H1 (cell line): Measurements from ENCODE around the gene HSPA6. TPM values are rescaled to one million over a fixed set of nuclear protein-coding genes. Genes with fewer than 3 reads are reported as not detected.

Experiments used
- CTCF ChIA-PET: fragments of 300-600 bp; sonication (Branson Sonifier 250); formaldehyde crosslinking; loops from one replicate; lab custom pipeline; 2021; ENCODE audit not compliant: partially characterized antibody; lab: Charles Lee
- POLR2A ChIA-PET: fragments of 300-600 bp; sonication (Branson Sonifier 250); formaldehyde crosslinking; loops from one replicate; lab custom pipeline; 2021; ENCODE audit warnings: inconsistent platforms; ENCODE audit not compliant: partially characterized antibody; lab: Charles Lee
- DNase-seq, 2 experiments: peaks; one replicate each; pipeline versions ENCODE4 v3.0.0 to v3.0.0-alpha.2; 2010 to 2022; ENCODE audit warnings: low spot score in 2 of 2, low read depth in 1 of 2, mixed read lengths in 1 of 2
- FAIRE-seq: peaks from 2 replicates; lab custom pipeline; 2011; peaks lifted over from hg19 to GRCh38; lab: Jason Lieb, UNC
- H2AFZ ChIP-seq: 2 replicates; pipeline ENCODE4 v1.8.1; 2012; ENCODE audit warnings: low read length, inconsistent platforms
- H2AK5ac ChIP-seq: 2 replicates; pipeline ENCODE4 v1.6.1; 2013; ENCODE audit warnings: low read depth, low read length
- H2BK120ac ChIP-seq: replicated peaks from 2 replicates; pipeline ENCODE3; 2013; ENCODE audit warnings: low read depth, low read length, inconsistent platforms
- H2BK12ac ChIP-seq: 2 replicates; pipeline ENCODE4 v1.6.1; 2013; ENCODE audit warnings: low read depth, low read length
- H2BK15ac ChIP-seq: 2 replicates; pipeline ENCODE4 v1.6.1; 2013; ENCODE audit warnings: low read length
- H2BK20ac ChIP-seq: 2 replicates; pipeline ENCODE4 v1.6.1; 2013; ENCODE audit warnings: low read length
- H2BK5ac ChIP-seq: 2 replicates; pipeline ENCODE4 v1.6.1; 2013; ENCODE audit warnings: low read depth, low read length
- H3K14ac ChIP-seq: 2 replicates; pipeline ENCODE4 v1.6.1; 2013; ENCODE audit warnings: inconsistent platforms; ENCODE audit not compliant: insufficient read length
- H3K18ac ChIP-seq: 2 replicates; pipeline ENCODE4 v1.6.1; 2013; ENCODE audit warnings: low read length; ENCODE audit errors: extremely low read depth
- H3K23ac ChIP-seq: 2 replicates; pipeline ENCODE4 v1.6.1; 2013; ENCODE audit warnings: inconsistent platforms; ENCODE audit not compliant: insufficient read length
- H3K23me2 ChIP-seq: 2 replicates; pipeline ENCODE4 v1.6.1; 2013; ENCODE audit warnings: low read depth, low read length
- H3K27ac ChIP-seq: 2 replicates; pipeline ENCODE4 v1.6.1; 2011; ENCODE audit warnings: low read depth, low read length, inconsistent platforms
- H3K27me3 ChIP-seq, 4 experiments: replicated peaks in 1 of 4; 1 replicate in 1 of 4; 2 replicates in 3 of 4; pipeline versions ENCODE4 v1.6.1 to v1.8.1; 2011 to 2013; ENCODE audit warnings: low read length in 3 of 4, mild to moderate bottlenecking in 3 of 4, inconsistent platforms in 2 of 4, mixed read lengths in 2 of 4, moderate library complexity in 1 of 4; ENCODE audit not compliant: control insufficient read depth in 3 of 4, insufficient read depth in 3 of 4; ENCODE audit errors: extremely low read depth in 1 of 4
- H3K36me3 ChIP-seq, 4 experiments: 2 replicates each; pipeline versions ENCODE4 v1.6.1 to v1.8.1; 2011 to 2013; ENCODE audit warnings: mild to moderate bottlenecking in 4 of 4, low read length in 3 of 4, moderate library complexity in 2 of 4, control low read depth in 1 of 4, inconsistent platforms in 1 of 4; ENCODE audit not compliant: insufficient read depth in 4 of 4, control insufficient read depth in 2 of 4
- H3K4ac ChIP-seq: replicated peaks from 2 replicates; pipeline ENCODE3; 2013; ENCODE audit warnings: low read length, low read depth, mixed read lengths, inconsistent platforms; ENCODE audit not compliant: insufficient read length
- H3K4me1 ChIP-seq, 4 experiments: replicated peaks in 1 of 4; 1 replicate in 1 of 4; 2 replicates in 3 of 4; pipeline versions ENCODE4 v1.6.1 to v1.8.1; 2011 to 2013; ENCODE audit warnings: low read length in 3 of 4, inconsistent platforms in 2 of 4, mixed read lengths in 1 of 4; ENCODE audit not compliant: insufficient read depth in 4 of 4, control insufficient read depth in 3 of 4
- H3K4me2 ChIP-seq, 2 experiments: 2 replicates each; pipeline versions ENCODE4 v1.6.1 to v1.8.1; 2011 to 2013; ENCODE audit warnings: low read depth in 2 of 2, low read length in 2 of 2, control low read depth in 1 of 2, inconsistent platforms in 1 of 2, mild to moderate bottlenecking in 1 of 2; ENCODE audit not compliant: insufficient read depth in 1 of 2
- H3K4me3 ChIP-seq, 4 experiments: fragments of 200-600, 300-600 bp in 1 of 4; sonication (generic), shearing (Covaris generic), sonication (Bioruptor Twin) in 1 of 4; 2 replicates each; pipeline versions ENCODE4 v1.5.1 to v1.8.1; 2011 to 2016; ENCODE audit warnings: low read length in 4 of 4, low read depth in 3 of 4, control low read depth in 2 of 4, inconsistent platforms in 2 of 4, mild to moderate bottlenecking in 2 of 4, mixed read lengths in 1 of 4, moderate library complexity in 1 of 4; ENCODE audit not compliant: insufficient read depth in 2 of 4; ENCODE audit errors: extremely low read depth in 1 of 4
- H3K56ac ChIP-seq: replicated peaks from 2 replicates; pipeline ENCODE3; 2013; ENCODE audit warnings: low read depth, mild to moderate bottlenecking, mixed read lengths, low read length, inconsistent platforms; ENCODE audit not compliant: insufficient read length
- H3K79me1 ChIP-seq: 2 replicates; pipeline ENCODE4 v1.6.1; 2013; ENCODE audit warnings: low read depth, low read length, control low read depth
- H3K79me2 ChIP-seq, 2 experiments: 2 replicates each; pipeline versions ENCODE4 v1.6.1 to v1.8.1; 2012 to 2013; ENCODE audit warnings: low read length in 2 of 2, mild to moderate bottlenecking in 2 of 2, inconsistent platforms in 1 of 2; ENCODE audit not compliant: insufficient read depth in 2 of 2, control insufficient read depth in 1 of 2
- H3K9ac ChIP-seq, 4 experiments: replicated peaks in 1 of 4; 1 replicate in 1 of 4; 2 replicates in 3 of 4; pipeline versions ENCODE4 v1.6.1 to v1.8.1; 2011 to 2013; ENCODE audit warnings: low read depth in 3 of 4, low read length in 3 of 4, control low read depth in 2 of 4, mild to moderate bottlenecking in 2 of 4, moderate library complexity in 2 of 4, inconsistent platforms in 1 of 4; ENCODE audit errors: extremely low read depth in 1 of 4
- H3K9me3 ChIP-seq, 2 experiments: 2 replicates each; pipeline versions ENCODE4 v1.6.1 to v1.8.1; 2012 to 2013; ENCODE audit warnings: mild to moderate bottlenecking in 2 of 2, moderate library complexity in 2 of 2, control low read depth in 1 of 2, inconsistent platforms in 1 of 2, low read depth in 1 of 2, low read length in 1 of 2, mixed read lengths in 1 of 2; ENCODE audit not compliant: insufficient read depth in 2 of 2
- H4K20me1 ChIP-seq, 2 experiments: replicated peaks in 1 of 2; 2 replicates each; pipeline versions ENCODE3 to v1.8.1; 2011 to 2013; ENCODE audit warnings: inconsistent platforms in 2 of 2, low read length in 2 of 2, mild to moderate bottlenecking in 1 of 2; ENCODE audit not compliant: insufficient read depth in 2 of 2, control insufficient read depth in 1 of 2
- H4K5ac ChIP-seq: 2 replicates; pipeline ENCODE4 v1.6.1; 2013; ENCODE audit warnings: low read length, low read depth, mixed read lengths, inconsistent platforms; ENCODE audit not compliant: insufficient read length
- H4K8ac ChIP-seq: 2 replicates; pipeline ENCODE4 v1.8.0; 2013; ENCODE audit warnings: mild to moderate bottlenecking, moderate library complexity, low read length, inconsistent platforms; ENCODE audit not compliant: insufficient read depth; ENCODE audit errors: extremely low read depth
- H4K91ac ChIP-seq: replicated peaks from 2 replicates; pipeline ENCODE3; 2013; ENCODE audit warnings: low read length, mixed read lengths, inconsistent platforms; ENCODE audit not compliant: insufficient read length
- CHD2 ChIP-seq: IDR thresholded peaks from 2 replicates; pipeline ENCODE4 v1.6.1; 2012; ENCODE audit warnings: low read length, improper control_type of control experiment
- EGR1 ChIP-seq: IDR thresholded peaks from 2 replicates; pipeline ENCODE4 v1.6.1; 2011; ENCODE audit warnings: low read depth, low read length, borderline replicate concordance
- KDM1A ChIP-seq: fragments of 200-600, 300-600 bp; sonication (generic); IDR thresholded peaks from 2 replicates; pipeline ENCODE4 v1.7.1; 2016; ENCODE audit warnings: mild to moderate bottlenecking, low read length, borderline replicate concordance
- TAF7 ChIP-seq: optimal IDR thresholded peaks from 2 replicates; pipeline ENCODE3; 2011; ENCODE audit warnings: low read depth, mild to moderate bottlenecking, inconsistent platforms, low read length, moderate library complexity, borderline replicate concordance
- WGBS, 2 experiments: shearing (Covaris generic) in 1 of 2; methylation state at CpG; one replicate each; pipeline versions ENCODE4 v1.1.6 to v1.1.7; 2013 to 2015; ENCODE audit warnings: low lambda C conversion rate in 2 of 2, mixed read lengths in 2 of 2, inconsistent platforms in 1 of 2, low coverage in 1 of 2, missing lambda C conversion rate in 1 of 2; ENCODE audit not compliant: insufficient replicate concordance in 2 of 2, insufficient coverage in 1 of 2, insufficient read length in 1 of 2; ENCODE audit errors: extremely low coverage in 1 of 2, missing lambda C conversion rate in 1 of 2; 5-methylcytosine and 5-hydroxymethylcytosine counted together
- polyA plus RNA-seq, 7 experiments: library from polyadenylated mRNA; depleted of rRNA in 3 of 7; stranded (reverse) in 5 of 7; unstranded in 2 of 7; fragments of >200 nt in 5 of 7; fragments of 200-250 nt in 2 of 7; gene quantifications; 1 replicate in 5 of 7; 2 replicates in 1 of 7; 4 replicates in 1 of 7; pipeline versions ENCODE4 v1.2.1 to v1.2.3, GENCODE V29; 2011 to 2013; ENCODE audit warnings: missing spikeins in 2 of 7, mixed read lengths in 2 of 7
- total RNA-seq: library from RNA; stranded (reverse); fragmentation: NEBNext Ultra II Directional; extraction: Animal tissue kit (Norgen Biotek cat#: 25700); gene quantifications from 2 replicates; pipeline ENCODE4 v1.2.1, GENCODE V29; 2021
- TF ChIP-seq, protein P1 (sequence below), 3 experiments: IDR thresholded peaks; 1 replicate in 2 of 3; 2 replicates in 1 of 3; pipeline versions ENCODE4 v1.5.1 to v1.6.1; 2011; ENCODE audit warnings: low read length in 3 of 3, mild to moderate bottlenecking in 3 of 3, inconsistent platforms in 2 of 3, low read depth in 1 of 3, moderate library complexity in 1 of 3; ENCODE audit not compliant: insufficient read depth in 1 of 3; ENCODE audit errors: control extremely low read depth in 1 of 3
- TF ChIP-seq, protein P2 (sequence below): IDR thresholded peaks from 2 replicates; pipeline ENCODE4 v1.6.1; 2011; ENCODE audit warnings: low read depth, mild to moderate bottlenecking, low read length; ENCODE audit not compliant: insufficient read depth

The HSPA6 gene
- total and polyA plus RNA-seq, 2 of the 8 experiments (the other 6 are each of a cell fraction or from before 2014, with no cell fraction given), result 0.06 to 0.15 TPM

DNA sequence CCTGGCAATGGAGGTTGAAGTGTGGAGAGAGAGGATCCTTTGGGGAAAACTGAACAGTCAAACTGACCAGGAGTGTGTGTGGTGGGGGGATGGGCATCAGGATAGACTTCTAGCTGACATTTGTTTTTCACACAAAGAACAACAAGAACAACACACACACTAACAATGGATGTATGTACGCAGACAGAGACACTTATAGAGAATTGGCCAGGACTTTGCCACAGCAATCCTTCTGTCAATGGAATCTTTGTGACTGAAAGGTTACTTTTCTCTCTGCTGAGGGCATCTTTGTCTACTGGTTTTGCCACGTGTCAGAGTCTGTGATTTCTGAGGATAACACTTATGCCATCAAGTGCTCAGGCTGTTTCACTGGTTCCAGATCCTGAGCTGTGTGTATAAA lies 31.5 kb upstream of the HSPA6 start:
- no peak overlapping the region for H2AK5ac ChIP-seq
- H2AFZ ChIP-seq, result no peak overlapping the region
- H3K9ac ChIP-seq, result no peak overlapping the region
- no peaks in the 10 kb centered on the region; the same call in 1 of the 2 replicates for H3K23me2 ChIP-seq
- no peak overlapping the region for H3K4ac ChIP-seq
- H3K4me3 ChIP-seq, result no peak overlapping the region
- no peak overlapping the region for H2BK120ac ChIP-seq
- no peak overlapping the region for H3K56ac ChIP-seq
- 74% methylated on average over 2 of the region's 2 CpGs; no CpG with 5 or more reads in 1 of the 2 experiments for WGBS, 2 experiments
- no peak for DNase-seq
- H3K4me1 ChIP-seq, result no peaks in the 10 kb centered on the region
- H2BK12ac ChIP-seq, result no peak overlapping the region
- no peak overlapping the region for H2BK20ac ChIP-seq
- H3K79me2 ChIP-seq, result no peaks in the 10 kb centered on the region
- no peak overlapping the region for H2BK15ac ChIP-seq
- H3K14ac ChIP-seq, result no peak overlapping the region
- no peak overlapping the region for H4K8ac ChIP-seq
- FAIRE-seq, result no peak
- no peak overlapping the region; the same call in 1 of the 2 replicates for H3K27ac ChIP-seq
- no peak overlapping the region for H3K4me2 ChIP-seq
- H3K36me3 ChIP-seq, result no peaks in the 10 kb centered on the region
- H3K9me3 ChIP-seq, result no peaks in the 10 kb centered on the region
- H2BK5ac ChIP-seq, result no peak overlapping the region
- H3K18ac ChIP-seq, result no peak overlapping the region
- H3K27me3 ChIP-seq, result no peaks in the 10 kb centered on the region
- TF ChIP-seq TAF7, result no peak
- TF ChIP-seq, protein P1, sequence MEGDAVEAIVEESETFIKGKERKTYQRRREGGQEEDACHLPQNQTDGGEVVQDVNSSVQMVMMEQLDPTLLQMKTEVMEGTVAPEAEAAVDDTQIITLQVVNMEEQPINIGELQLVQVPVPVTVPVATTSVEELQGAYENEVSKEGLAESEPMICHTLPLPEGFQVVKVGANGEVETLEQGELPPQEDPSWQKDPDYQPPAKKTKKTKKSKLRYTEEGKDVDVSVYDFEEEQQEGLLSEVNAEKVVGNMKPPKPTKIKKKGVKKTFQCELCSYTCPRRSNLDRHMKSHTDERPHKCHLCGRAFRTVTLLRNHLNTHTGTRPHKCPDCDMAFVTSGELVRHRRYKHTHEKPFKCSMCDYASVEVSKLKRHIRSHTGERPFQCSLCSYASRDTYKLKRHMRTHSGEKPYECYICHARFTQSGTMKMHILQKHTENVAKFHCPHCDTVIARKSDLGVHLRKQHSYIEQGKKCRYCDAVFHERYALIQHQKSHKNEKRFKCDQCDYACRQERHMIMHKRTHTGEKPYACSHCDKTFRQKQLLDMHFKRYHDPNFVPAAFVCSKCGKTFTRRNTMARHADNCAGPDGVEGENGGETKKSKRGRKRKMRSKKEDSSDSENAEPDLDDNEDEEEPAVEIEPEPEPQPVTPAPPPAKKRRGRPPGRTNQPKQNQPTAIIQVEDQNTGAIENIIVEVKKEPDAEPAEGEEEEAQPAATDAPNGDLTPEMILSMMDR (IDR thresholded peaks at IDR 0.05; ENCODE audit: control extremely low read depth in 1 of 3, insufficient read depth in 1 of 3, low read depth in 1 of 3, low read length in 3 of 3), result no peak
- TF ChIP-seq CHD2, result no peak
- TF ChIP-seq EGR1, result no peak
- no peak for TF ChIP-seq KDM1A
- TF ChIP-seq, protein P2, sequence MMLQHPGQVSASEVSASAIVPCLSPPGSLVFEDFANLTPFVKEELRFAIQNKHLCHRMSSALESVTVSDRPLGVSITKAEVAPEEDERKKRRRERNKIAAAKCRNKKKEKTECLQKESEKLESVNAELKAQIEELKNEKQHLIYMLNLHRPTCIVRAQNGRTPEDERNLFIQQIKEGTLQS, result no peak
- no peaks in the 10 kb centered on the region for H3K79me1 ChIP-seq
- H4K20me1 ChIP-seq, result no peaks in the 10 kb centered on the region
- ChIA-PET POLR2A (no interaction called here), CTCF (interaction anchor here (1.2 kb wide), 1 partner anchor 9 kb away, joined by 5 read pairs; no protein-coding TSS in a partner anchor)
- H4K91ac ChIP-seq, result no peak overlapping the region
- no peak overlapping the region for H4K5ac ChIP-seq
- H3K23ac ChIP-seq, result no peak overlapping the region
